Lung (tissue), 12 donors: ENCODE measurements around the gene ELOF1. TPM values are rescaled to one million over a fixed set of nuclear protein-coding genes. Genes with fewer than 3 reads are reported as not detected.
A peak's percentile ranks its signal among the peaks of the same experiment; 100 is the strongest.

ENCODE experiments used
- ATAC-seq: fragments of 200-7000 bp; cut with Tn5 transposase; one replicate; pipeline ENCODE4 v1.9.1; 2020; ENCODE audit warnings: moderate number of reproducible peaks; ENCODE audit not compliant: insufficient read depth, low FRiP score
- DNase-seq, 3 donors: peaks; one replicate each; pipeline ENCODE4 v3.0.0-alpha.2; 2013 to 2017
- H3K27ac ChIP-seq, 2 donors: one replicate each; pipeline ENCODE4 v1.5.1; 2013; ENCODE audit warnings: mild to moderate bottlenecking in 2 of 2, moderate library complexity in 2 of 2, control low read depth in 1 of 2, inconsistent platforms in 1 of 2, low read depth in 1 of 2, low read length in 1 of 2
- H3K27me3 ChIP-seq, 3 donors: one replicate each; pipeline ENCODE4 v1.5.1; 2013; ENCODE audit warnings: low read length in 2 of 3; ENCODE audit not compliant: control insufficient read depth in 3 of 3, insufficient read depth in 3 of 3
- H3K36me3 ChIP-seq, 4 donors: one replicate each; pipeline ENCODE4 v1.5.1; 2013; ENCODE audit warnings: low read length in 4 of 4, mild to moderate bottlenecking in 1 of 4, moderate library complexity in 1 of 4; ENCODE audit not compliant: control insufficient read depth in 4 of 4, insufficient read depth in 4 of 4
- H3K4me1 ChIP-seq, 5 donors: one replicate each; pipeline ENCODE4 v1.5.1; 2013; ENCODE audit warnings: low read length in 5 of 5, mild to moderate bottlenecking in 2 of 5, moderate library complexity in 1 of 5; ENCODE audit not compliant: control insufficient read depth in 5 of 5, insufficient read depth in 5 of 5
- H3K4me3 ChIP-seq: one replicate; pipeline ENCODE4 v1.5.1; 2013; ENCODE audit warnings: mild to moderate bottlenecking, control low read depth, moderate library complexity
- H3K9ac ChIP-seq, 2 donors: one replicate each; pipeline ENCODE4 v1.5.1; 2013; ENCODE audit warnings: low read length in 2 of 2, control low read depth in 1 of 2; ENCODE audit not compliant: insufficient read depth in 1 of 2
- H3K9me3 ChIP-seq, 4 donors: one replicate each; pipeline ENCODE4 v1.5.1; 2013; ENCODE audit warnings: low read length in 3 of 4, mild to moderate bottlenecking in 1 of 4, moderate library complexity in 1 of 4; ENCODE audit not compliant: control insufficient read depth in 4 of 4, insufficient read depth in 3 of 4
- CTCF ChIP-seq: IDR thresholded peaks from 2 replicates; pipeline ENCODE4 v1.5.1; 2012; ENCODE audit warnings: mild to moderate bottlenecking; ENCODE audit errors: control extremely low read depth, extremely low read depth
- WGBS, 2 donors: extraction: QIAGEN DNeasy Blood & Tissue Kit; methylation state at CpG; one replicate each; pipeline ENCODE4 v1.1.7; 2013; 5-methylcytosine and 5-hydroxymethylcytosine counted together
- polyA plus RNA-seq, 2 donors: library from polyadenylated mRNA; stranded (reverse); fragments of 200-250 nt; gene quantifications; one replicate each; pipeline ENCODE4 v1.2.1, GENCODE V29; 2013
- total RNA-seq, 2 donors: library from RNA; depleted of rRNA in 1 of 2; stranded (reverse); fragments of >200 nt in 1 of 2; gene quantifications; one replicate each; pipeline ENCODE4 v1.2.1, GENCODE V29; 2014 to 2021
- donor health status: control.
- donor health status: control.
- donor health status: Bipolar disorder and iron deficiency.
- donor health status: healthy.
- donor health status: DM: yes; HTN: yes; CAD: no.

ELOF1 gene
- total and polyA plus RNA-seq, 4 donors = 19.2 to 82.8 (median 60.5) TPM

GRCh38 chr19:11563532-11563931 lies 4.5 kb upstream of the ELOF1 start:
- no peaks in the 10 kb centered on the region for H3K9me3 ChIP-seq
- H3K36me3 ChIP-seq = peaks cover 0 to 3% (median 0%) of the 10 kb centered on the region in 4 donors
- no peak overlapping the region for H3K27ac ChIP-seq
- no peak overlapping the region for H3K9ac ChIP-seq
- no peak for DNase-seq
- peaks cover 0 to 9% (median 0%) of the 10 kb centered on the region in 5 donors for H3K4me1 ChIP-seq
- TF ChIP-seq CTCF = no peak
- ATAC-seq = no peak
- H3K27me3 ChIP-seq = no peaks in the 10 kb centered on the region
- no peak overlapping the region for H3K4me3 ChIP-seq
- WGBS, 2 donors = 84 to 87% methylated on average over 8 of the region's 8 CpGs

- DNase-seq = peak; percentile 63 to 82 (median 79)
- H3K36me3 ChIP-seq = peaks cover 0 to 4% (median 3%) of the 10 kb centered on the region in 4 donors
- no peaks in the 10 kb centered on the region for H3K27me3 ChIP-seq
- H3K4me3 ChIP-seq = no peak overlapping the region
- 9 to 11% methylated on average over 9 of the region's 9 CpGs for WGBS, 2 donors
- peak; percentile 54 for TF ChIP-seq CTCF
- no peaks in the 10 kb centered on the region for H3K9me3 ChIP-seq
- H3K4me1 ChIP-seq = peaks cover 3 to 18% (median 7%) of the 10 kb centered on the region in 5 donors
- ATAC-seq = peak; percentile 42
- no peak overlapping the region for H3K27ac ChIP-seq
- no peak overlapping the region for H3K9ac ChIP-seq
Measured at GRCh38 chr19:11560404-11561051, 1.5 kb upstream of the ELOF1 start.

- DNase-seq (no peak), ATAC-seq (no peak)
- no peaks in the 10 kb centered on the region for H3K9me3 ChIP-seq
- peaks cover 0 to 35% (median 12%) of the 10 kb centered on the region in 4 donors for H3K36me3 ChIP-seq
- H3K27me3 ChIP-seq = no peaks in the 10 kb centered on the region
- H3K4me1 ChIP-seq = peaks cover 3 to 18% (median 7%) of the 10 kb centered on the region in 5 donors
- no peak for TF ChIP-seq CTCF
- H3K4me3 ChIP-seq = no peak overlapping the region
- no peak overlapping the region for H3K9ac ChIP-seq
- WGBS, 2 donors = 86 to 94% methylated on average over 4 of the region's 4 CpGs
- H3K27ac ChIP-seq = no peak overlapping the region
Measured at GRCh38 chr19:11556634-11557420, 2.2 kb downstream of the ELOF1 start.
